Liver (tissue), 9 donors: Measurements from ENCODE around the gene PCDHGA12. TPM values are rescaled to one million over a fixed set of nuclear protein-coding genes. Genes with fewer than 3 reads are reported as not detected.
A peak's percentile ranks its signal among the peaks of the same experiment; 100 is the strongest.
"Not testable (repeated sequence)": the region's sequence is repeated elsewhere in the genome, so short reads cannot be mapped to it uniquely, and the experiment has no call there.

Experiments
- DNase-seq: peaks from one replicate; pipeline ENCODE4 v3.0.0-alpha.2; 2017; ENCODE audit warnings: low spot score
- H3K27ac ChIP-seq, 2 donors: one replicate each; pipeline ENCODE4 v1.7.0; 2013; ENCODE audit warnings: inconsistent platforms in 2 of 2, low read length in 2 of 2, control low read depth in 1 of 2, low read depth in 1 of 2, mild to moderate bottlenecking in 1 of 2
- H3K27me3 ChIP-seq, 4 donors: one replicate each; pipeline versions ENCODE4 v1.6.1 to v1.7.0; 2013; ENCODE audit warnings: low read length in 3 of 4, inconsistent platforms in 1 of 4, mild to moderate bottlenecking in 1 of 4, moderate library complexity in 1 of 4; ENCODE audit not compliant: control insufficient read depth in 4 of 4, insufficient read depth in 4 of 4
- H3K36me3 ChIP-seq, 4 donors: one replicate each; pipeline versions ENCODE4 v1.6.1 to v1.7.0; 2013; ENCODE audit warnings: low read length in 3 of 4, mild to moderate bottlenecking in 3 of 4, low read depth in 1 of 4, moderate library complexity in 1 of 4; ENCODE audit not compliant: control insufficient read depth in 4 of 4, insufficient read depth in 3 of 4
- H3K4me1 ChIP-seq, 4 donors: one replicate each; pipeline versions ENCODE4 v1.6.1 to v1.7.0; 2013; ENCODE audit warnings: low read length in 3 of 4, mild to moderate bottlenecking in 3 of 4, moderate library complexity in 1 of 4; ENCODE audit not compliant: control insufficient read depth in 4 of 4, insufficient read depth in 4 of 4
- H3K4me3 ChIP-seq, 3 donors: one replicate each; pipeline versions ENCODE4 v1.6.1 to v1.7.0; 2013; ENCODE audit warnings: low read length in 3 of 3, control low read depth in 1 of 3, low read depth in 1 of 3, mild to moderate bottlenecking in 1 of 3
- H3K9ac ChIP-seq, 2 donors: one replicate each; pipeline ENCODE4 v1.7.0; 2013; ENCODE audit warnings: low read length in 2 of 2, mild to moderate bottlenecking in 2 of 2, moderate library complexity in 2 of 2, control low read depth in 1 of 2, low read depth in 1 of 2
- H3K9me3 ChIP-seq, 4 donors: one replicate each; pipeline versions ENCODE4 v1.6.1 to v1.7.0; 2013; ENCODE audit warnings: low read length in 3 of 4; ENCODE audit not compliant: control insufficient read depth in 4 of 4
- ATF3 ChIP-seq: IDR thresholded peaks from 2 replicates; pipeline ENCODE4 v1.6.1; 2016; ENCODE audit warnings: antibody characterized with exemption
- CTCF ChIP-seq: fragments of 150-350 bp; IDR thresholded peaks from 2 replicates; pipeline ENCODE4 v1.5.1; 2017; ENCODE audit warnings: improper control_type of control experiment, low read depth, low read length; ENCODE audit not compliant: missing input control
- EGR1 ChIP-seq, 2 donors: IDR thresholded peaks; 2 replicates each; pipeline ENCODE4 v1.6.1; 2016 to 2018; ENCODE audit warnings: antibody characterized with exemption in 2 of 2, low read depth in 2 of 2
- HNF4A ChIP-seq, 2 donors: conservative IDR thresholded peaks; 2 replicates each; pipeline ENCODE4 v1.6.1; 2016; ENCODE audit warnings: antibody characterized with exemption in 2 of 2, mild to moderate bottlenecking in 2 of 2
- HNF4G ChIP-seq: IDR thresholded peaks from 2 replicates; pipeline ENCODE4 v1.6.1; 2016; ENCODE audit warnings: antibody characterized with exemption
- JUND ChIP-seq, 2 donors: IDR thresholded peaks; 2 replicates each; pipeline ENCODE4 v1.6.1; 2016; ENCODE audit warnings: antibody characterized with exemption in 2 of 2
- NR2F2 ChIP-seq: IDR thresholded peaks from 2 replicates; pipeline ENCODE4 v1.6.1; 2016; ENCODE audit warnings: antibody characterized with exemption
- RAD21 ChIP-seq, 2 donors: IDR thresholded peaks; 2 replicates each; pipeline ENCODE4 v1.6.1; 2016; ENCODE audit warnings: antibody characterized with exemption in 2 of 2, mild to moderate bottlenecking in 2 of 2
- REST ChIP-seq: IDR thresholded peaks from 2 replicates; pipeline ENCODE4 v1.6.1; 2016; ENCODE audit warnings: antibody characterized with exemption, mild to moderate bottlenecking
- RXRA ChIP-seq, 2 donors: IDR thresholded peaks; 2 replicates each; pipeline ENCODE4 v1.6.1; 2017 to 2018; ENCODE audit warnings: antibody characterized with exemption in 2 of 2, mild to moderate bottlenecking in 1 of 2
- SP1 ChIP-seq: IDR thresholded peaks from 2 replicates; pipeline ENCODE4 v1.6.1; 2018; ENCODE audit warnings: antibody characterized with exemption, mild to moderate bottlenecking
- TAF1 ChIP-seq: conservative IDR thresholded peaks from 2 replicates; pipeline ENCODE4 v1.6.1; 2016; ENCODE audit warnings: antibody characterized with exemption, mild to moderate bottlenecking
- YY1 ChIP-seq: IDR thresholded peaks from 2 replicates; pipeline ENCODE4 v1.6.1; 2016; ENCODE audit warnings: antibody characterized with exemption, mild to moderate bottlenecking
- ZBTB33 ChIP-seq: IDR thresholded peaks from 2 replicates; pipeline ENCODE4 v1.6.1; 2016; ENCODE audit warnings: antibody characterized with exemption
- WGBS: extraction: QIAGEN DNeasy Blood & Tissue Kit; methylation state at CpG from one replicate; pipeline ENCODE4 v1.1.7; 2013; 5-methylcytosine and 5-hydroxymethylcytosine counted together
- polyA plus RNA-seq, 2 donors: library from polyadenylated mRNA; stranded (reverse) in 1 of 2; unstranded in 1 of 2; fragments of 200-250 nt in 1 of 2; fragments of >200 nt in 1 of 2; fragmentation: Nextera tagmentation in 1 of 2; extraction: Ambion mirVana in 1 of 2; gene quantifications; one replicate each; pipeline versions ENCODE4 v1.2.1 to v1.2.3, GENCODE V29; 2013 to 2015
- total RNA-seq, 2 donors: library from RNA; depleted of rRNA; stranded (reverse); fragments of >200 nt; gene quantifications; one replicate each; pipeline ENCODE4 v1.2.3, GENCODE V29; 2014
- donor health status: healthy.
- donor health status: healthy.
- donor health status: healthy.
- donor health status: healthy.
- donor health status: healthy.

PCDHGA12 gene
- total and polyA plus RNA-seq, 4 donors = 0.37 to 1.9 (median 0.56) TPM

- not testable (repeated sequence) for H3K27ac ChIP-seq, H3K27me3 ChIP-seq, H3K36me3 ChIP-seq, H3K9ac ChIP-seq, H3K4me1 ChIP-seq
- peak; percentile 53 for DNase-seq
- Histone ChIP-seq H3K9me3 (peaks cover 41 to 77% (median 52%) of the 10 kb centered on the region in 4 donors), H3K4me3 (peak within 1 kb of the TSS; percentile 32 to 67 (median 48))
- 12% methylated on average over 47 of the region's 47 CpGs for WGBS
- peak; percentile 73 to 80 for TF ChIP-seq RAD21 (IDR thresholded peaks at IDR 0.05)
- peak; percentile 64 for TF ChIP-seq CTCF
Measured at GRCh38 chr5:141417494-141418172, 12.7 kb upstream of the PCDHGA12 start, which contains the start of gene PCDHGB7. TSS of gene PCDHGB7 (plus strand) at chr5:141417677. CDS start at chr5:141417860, 183 bp downstream.

GRCh38 chr5:141419074-141419880, 11.0 kb upstream of the PCDHGA12 start:
- Histone ChIP-seq H3K9ac (no peak overlapping the region), H3K9me3 (peaks cover 47 to 75% (median 58%) of the 10 kb centered on the region in 4 donors), H3K27me3 (peaks cover 0 to 5% (median 0%) of the 10 kb centered on the region in 4 donors), H3K36me3 (no peaks in the 10 kb centered on the region), H3K4me1 (no peaks in the 10 kb centered on the region), H3K4me3 (peak overlapping the region in 2 of 3 donors; percentile 23 to 59), H3K27ac (no peak overlapping the region)
- WGBS = 35% methylated on average over 74 of the region's 74 CpGs
- TF ChIP-seq HNF4G (no peak), HNF4A (conservative IDR thresholded peaks at IDR 0.05) (no peak)
- DNase-seq = no peak

GRCh38 chr5:141420855-141421488, 9.3 kb upstream of the PCDHGA12 start, which contains the start of gene PCDHGA11:
TSS of gene PCDHGA11 (plus strand) at chr5:141421051. CDS start at chr5:141421228, 177 bp downstream.
- DNase-seq = no peak
- H3K36me3 ChIP-seq = no peaks in the 10 kb centered on the region
- peaks cover 0 to 5% (median 0%) of the 10 kb centered on the region in 4 donors for H3K27me3 ChIP-seq
- peaks cover 52 to 81% (median 59%) of the 10 kb centered on the region in 4 donors for H3K9me3 ChIP-seq
- WGBS = 18% methylated on average over 42 of the region's 42 CpGs
- H3K4me3 ChIP-seq = peak within 1 kb of the TSS; percentile 25 to 65 (median 59)
- H3K9ac ChIP-seq = no peak within 1 kb of the TSS
- H3K27ac ChIP-seq = no peak within 1 kb of the TSS
- H3K4me1 ChIP-seq = no peaks in the 10 kb centered on the region
- no peak for TF ChIP-seq NR2F2
- no peak for TF ChIP-seq YY1
- no peak for TF ChIP-seq JUND (IDR thresholded peaks at IDR 0.05)
- TF ChIP-seq RAD21 (IDR thresholded peaks at IDR 0.05) = peak; percentile 21 to 59
- TF ChIP-seq HNF4A (conservative IDR thresholded peaks at IDR 0.05) = no peak
- TF ChIP-seq RXRA (IDR thresholded peaks at IDR 0.05) = no peak
- no peak for TF ChIP-seq ATF3
- TF ChIP-seq SP1 = no peak
- TF ChIP-seq CTCF = peak; percentile 32
- TF ChIP-seq REST = no peak
- TF ChIP-seq EGR1 (IDR thresholded peaks at IDR 0.05; ENCODE audit: low read depth in 2 of 2) = no peak
- TF ChIP-seq HNF4G = no peak
- TF ChIP-seq ZBTB33 = no peak
- no peak for TF ChIP-seq TAF1
